ENCODE data around the gene CYTH4. TPM values are rescaled to one million over a fixed set of nuclear protein-coding genes. Genes with fewer than 3 reads are reported as not detected.

The CYTH4 gene
- total and polyA plus RNA-seq, 7 experiments from 2014 or later, result 49.5 to 227 (median 135) TPM

GRCh38 chr22:37362621-37363020, 80.3 kb downstream of the CYTH4 start:
- Mint-ChIP-seq H3K4me1 (peaks cover 0 to 9% (median 0%) of the 10 kb centered on the region in 7 donors), H3K27ac (no peak overlapping the region)
- no peak for ATAC-seq

GRCh38 chr22:37363261-37363992, 81.1 kb downstream of the CYTH4 start:
- Mint-ChIP-seq H3K36me3 (no peaks in the 10 kb centered on the region), H3K27ac (no peak overlapping the region), H3K27me3 (no peaks in the 10 kb centered on the region), H3K4me1 (peaks cover 0 to 11% (median 0%) of the 10 kb centered on the region in 7 donors), H3K9me3 (peaks cover 0 to 2% (median 0%) of the 10 kb centered on the region in 11 donors), H3K4me3 (no peak overlapping the region)
- no peaks in the 10 kb centered on the region for H3K27me3 ChIP-seq (ENCODE audit: control insufficient read depth in 2 of 2, insufficient read depth in 2 of 2, low read length in 2 of 2)
- intact Hi-C loops (cut with micrococcal nuclease), result no loop called here
- H3K4me1 ChIP-seq (ENCODE audit: control insufficient read depth in 2 of 2, insufficient read depth in 2 of 2, low read length in 2 of 2), result no peaks in the 10 kb centered on the region
- no peaks in the 10 kb centered on the region for H3K9me3 ChIP-seq (ENCODE audit: control insufficient read depth in 2 of 3, low read length in 3 of 3)
- CTCF ChIA-PET, result no interaction called here
- H3K4me3 ChIP-seq (ENCODE audit: low read length), result no peak overlapping the region
- no peaks in the 10 kb centered on the region for H3K36me3 ChIP-seq (ENCODE audit: control insufficient read depth in 2 of 3, insufficient read depth in 3 of 3, low read length in 3 of 3)
- POLR2A ChIA-PET, result no interaction called here
- H3K27ac ChIP-seq (ENCODE audit: low read depth, low read length), result no peak overlapping the region
- DNase-seq (no peak), ATAC-seq (no peak)

More at GRCh38 chr22:37362621-37363020, 80.3 kb downstream of the CYTH4 start:
- ChIA-PET POLR2A (interaction anchor here (0.6 kb wide), 1 partner anchor 244 kb away, joined by 3 read pairs; no protein-coding TSS in a partner anchor), CTCF (no interaction called here)
- Histone ChIP-seq H3K27me3 (ENCODE audit: control insufficient read depth in 2 of 2, insufficient read depth in 2 of 2, low read length in 2 of 2) (no peaks in the 10 kb centered on the region), H3K27ac (ENCODE audit: low read depth, low read length) (no peak overlapping the region), H3K36me3 (ENCODE audit: control insufficient read depth in 2 of 3, insufficient read depth in 3 of 3, low read length in 3 of 3) (no peaks in the 10 kb centered on the region), H3K4me3 (ENCODE audit: low read length) (no peak overlapping the region), H3K9me3 (ENCODE audit: control insufficient read depth in 2 of 3, low read length in 3 of 3) (no peaks in the 10 kb centered on the region), H3K4me1 (ENCODE audit: control insufficient read depth in 2 of 2, insufficient read depth in 2 of 2, low read length in 2 of 2) (no peaks in the 10 kb centered on the region)
- DNase-seq, result no peak
- no peak overlapping the region for H3K4me3 Mint-ChIP-seq
- no peaks in the 10 kb centered on the region for H3K36me3 Mint-ChIP-seq
- H3K9me3 Mint-ChIP-seq, result peaks cover 0 to 2% (median 0%) of the 10 kb centered on the region in 11 donors
- H3K27me3 Mint-ChIP-seq, result no peaks in the 10 kb centered on the region
- intact Hi-C loops (cut with micrococcal nuclease), result no loop called here

Other genes with a start within 250 kb of the CYTH4 start
- 10 to 100 TPM; 19.8 to 44.5 (median 24.9) TPM for gene KCTD17, start 230.8 kb upstream of the CYTH4 start, total RNA-seq
- gene KCTD17, start 230.8 kb upstream of the CYTH4 start, polyA plus RNA-seq, result 10 to 100 TPM; 10.3 to 10.8 TPM
- 1 to 10 TPM in 2 of 5 experiments, under 1 TPM in 3; 0.22 to 3.2 (median 0.32) TPM for gene TMPRSS6, start 172.8 kb upstream of the CYTH4 start, total RNA-seq
- gene TMPRSS6, start 172.8 kb upstream of the CYTH4 start, polyA plus RNA-seq, result not detected
- 100 to 1,000 TPM in 2 of 5 experiments, 10 to 100 TPM in 3; 14.3 to 209 (median 44.1) TPM for gene IL2RB, start 132.6 kb upstream of the CYTH4 start, total RNA-seq
- gene IL2RB, start 132.6 kb upstream of the CYTH4 start, polyA plus RNA-seq, result 10 to 100 TPM; 13.6 to 20.2 TPM
- 10 to 100 TPM; 12.4 to 27.6 (median 20.2) TPM for gene C1QTNF6, start 94.3 kb upstream of the CYTH4 start, total RNA-seq
- 1 to 10 TPM; 1.1 to 2.4 TPM for gene C1QTNF6, start 94.3 kb upstream of the CYTH4 start, polyA plus RNA-seq
- 10 to 100 TPM in 2 of 5 experiments, 1 to 10 TPM in 3; 3.9 to 30.4 (median 6.4) TPM for gene SSTR3, start 70.0 kb upstream of the CYTH4 start, total RNA-seq
- 1 to 10 TPM; 5.8 to 9.5 TPM for gene SSTR3, start 70.0 kb upstream of the CYTH4 start, polyA plus RNA-seq
- gene RAC2, start 38.2 kb upstream of the CYTH4 start, total RNA-seq, result 100 to 1,000 TPM; 263 to 886 (median 301) TPM
- gene RAC2, start 38.2 kb upstream of the CYTH4 start, polyA plus RNA-seq, result 100 to 1,000 TPM; 838 to 852 TPM
- under 1 TPM; 0.10 to 0.66 (median 0.57) TPM for gene ELFN2, start 145.0 kb downstream of the CYTH4 start, total RNA-seq
- not detected for gene ELFN2, start 145.0 kb downstream of the CYTH4 start, polyA plus RNA-seq
- 100 to 1,000 TPM; 146 to 223 (median 203) TPM for gene MFNG, start 203.9 kb downstream of the CYTH4 start, total RNA-seq
- 100 to 1,000 TPM; 350 to 449 TPM for gene MFNG, start 203.9 kb downstream of the CYTH4 start, polyA plus RNA-seq
- gene CARD10, start 236.9 kb downstream of the CYTH4 start, total RNA-seq, result 1 to 10 TPM in 1 of 5 experiments, under 1 TPM in 3, not detected in 1; 0.13 to 1.0 (median 0.57) TPM
- under 1 TPM in 1 of 2 donors, not detected in 1; 0.69 TPM for gene CARD10, start 236.9 kb downstream of the CYTH4 start, polyA plus RNA-seq

Measured in naive thymus-derived CD4-positive, alpha-beta T cell (primary cell).